GM18520 (cell line): ENCODE data around the gene ALCAM.

Experiments
- ATAC-seq: cut with Tn5 transposase; IDR thresholded peaks from one replicate; pipeline ENCODE4 v1.9.1; 2021; ENCODE audit not compliant: unreplicated experiment

Gene ALCAM

GRCh38 chr3:105423397-105423796 is 56.7 kb downstream of the ALCAM start:
- no peak for ATAC-seq

- no peak for ATAC-seq
Observed at GRCh38 chr3:105424412-105425152, 57.9 kb downstream of the ALCAM start.

- ATAC-seq = no peak
Observed at GRCh38 chr3:105425153-105425502, 58.4 kb downstream of the ALCAM start.

GRCh38 chr3:105427332-105427731 is 60.6 kb downstream of the ALCAM start:
- no peak for ATAC-seq

GRCh38 chr3:105429034-105429762 is 62.5 kb downstream of the ALCAM start:
- no peak for ATAC-seq

- ATAC-seq = no peak
Observed at GRCh38 chr3:105430455-105430854, 63.7 kb downstream of the ALCAM start.

DNA sequence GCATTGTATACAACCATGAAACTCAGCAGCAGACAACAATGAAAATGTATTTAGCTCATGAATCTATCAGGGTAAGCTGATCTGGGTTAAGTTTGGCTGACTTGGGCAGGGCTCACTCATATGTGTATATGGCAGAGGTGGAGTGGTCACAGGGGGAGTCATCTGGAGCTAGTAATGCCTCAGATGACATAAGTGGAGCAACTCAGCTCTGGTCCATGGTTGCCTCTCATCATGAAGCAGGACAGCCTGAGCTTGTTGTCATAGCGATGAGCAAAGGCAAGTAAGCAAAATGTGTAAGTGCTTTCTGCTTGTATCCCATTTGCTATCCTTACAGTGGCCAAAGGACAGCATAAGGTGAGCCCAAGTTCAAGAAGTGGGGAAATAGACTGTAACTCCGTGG is 64.5 kb downstream of the ALCAM start:
- no peak for ATAC-seq

GRCh38 chr3:105435277-105435676 is 68.6 kb downstream of the ALCAM start:
- no peak for ATAC-seq

GRCh38 chr3:105436687-105437086 is 70.0 kb downstream of the ALCAM start:
- ATAC-seq = no peak

GRCh38 chr3:105440113-105440512 is 73.4 kb downstream of the ALCAM start:
- no peak for ATAC-seq

- no peak for ATAC-seq
Observed at GRCh38 chr3:105444725-105445124, 78.0 kb downstream of the ALCAM start.

GRCh38 chr3:105448338-105448982 is 81.8 kb downstream of the ALCAM start:
- no peak for ATAC-seq

DNA sequence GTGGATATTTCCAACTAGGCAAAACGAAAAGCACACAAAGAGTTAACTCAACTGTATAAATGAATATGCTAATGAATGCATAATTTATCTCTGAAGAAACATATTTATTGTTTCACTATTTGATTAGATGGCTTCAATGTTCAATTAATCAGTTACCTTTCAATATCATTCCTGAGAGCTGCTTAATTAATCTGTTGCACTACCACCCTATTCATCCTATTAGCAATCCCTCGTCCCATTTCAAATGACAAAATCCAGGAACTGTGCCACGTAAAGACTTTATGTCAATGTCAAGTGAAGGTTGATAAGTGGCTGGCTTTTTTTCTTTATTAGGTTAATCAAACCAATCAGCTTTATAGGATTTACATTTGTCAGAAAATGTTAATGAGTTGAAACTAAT is 82.7 kb downstream of the ALCAM start:
- ATAC-seq = no peak

- ATAC-seq = no peak
Observed at GRCh38 chr3:105456017-105456416, 89.3 kb downstream of the ALCAM start.

DNA sequence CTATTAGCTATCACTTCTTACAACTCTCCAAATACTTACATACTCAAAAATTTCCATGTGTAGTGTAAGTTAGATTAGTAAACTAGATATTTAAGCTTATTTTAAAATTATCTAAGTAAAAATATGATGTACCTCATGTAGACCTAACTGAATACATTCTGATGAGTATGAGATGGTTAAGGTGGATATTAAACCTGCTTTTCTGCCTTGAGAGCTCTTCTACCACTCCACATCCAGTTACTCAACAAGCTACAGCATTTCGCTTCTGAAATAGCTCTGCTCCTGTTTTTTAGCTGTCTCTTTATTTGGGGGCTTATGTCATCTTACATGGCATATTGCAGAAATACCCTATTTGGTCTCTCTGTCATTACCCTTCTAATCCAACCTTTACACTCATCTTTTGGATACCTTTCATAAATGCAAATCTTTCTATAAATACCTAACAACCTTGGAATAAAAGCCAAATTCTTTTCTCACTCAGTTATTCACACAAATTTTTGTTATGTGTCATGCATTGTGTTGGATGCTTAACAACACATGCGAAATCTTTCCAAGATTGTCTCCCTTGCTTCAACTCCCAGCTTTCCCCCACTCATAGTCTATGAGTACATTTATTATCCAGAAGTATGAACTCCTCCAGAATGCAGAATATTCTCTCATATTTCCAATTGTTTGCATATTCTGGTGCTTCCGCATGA is 92.0 kb downstream of the ALCAM start:
- no peak for ATAC-seq

- ATAC-seq = no peak
Observed at GRCh38 chr3:105459566-105460290, 93.0 kb downstream of the ALCAM start.

- ATAC-seq = no peak
Observed at GRCh38 chr3:105463620-105464019, 96.9 kb downstream of the ALCAM start.

DNA sequence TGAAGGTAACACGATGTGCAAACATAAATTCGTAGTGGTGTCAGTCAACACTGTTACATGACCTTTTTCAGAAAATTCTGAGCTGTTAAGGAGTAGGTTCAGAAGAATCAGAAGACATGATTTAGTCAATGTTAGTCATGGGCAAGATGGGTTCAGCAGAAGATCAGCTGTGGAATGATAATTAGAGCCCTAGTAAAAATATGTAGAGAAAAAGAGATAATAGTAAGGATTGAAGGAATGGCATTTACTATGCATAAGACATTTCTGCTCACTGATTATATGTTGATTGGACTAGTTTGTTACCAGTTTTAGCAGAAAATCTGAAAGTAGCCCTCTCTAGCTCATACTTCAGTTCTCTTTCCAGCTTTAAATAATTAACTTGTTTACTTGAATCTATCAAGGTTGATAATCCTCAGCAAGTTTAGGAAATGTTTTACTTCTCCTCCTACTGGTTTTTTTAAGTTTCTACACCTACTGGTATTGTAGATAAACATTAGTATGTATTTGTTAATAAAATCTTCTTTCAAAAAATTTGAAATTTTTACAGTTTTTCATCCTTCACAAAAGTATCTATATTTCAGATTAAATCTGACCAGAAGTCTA is 98.6 kb downstream of the ALCAM start:
- ATAC-seq = no peak

DNA sequence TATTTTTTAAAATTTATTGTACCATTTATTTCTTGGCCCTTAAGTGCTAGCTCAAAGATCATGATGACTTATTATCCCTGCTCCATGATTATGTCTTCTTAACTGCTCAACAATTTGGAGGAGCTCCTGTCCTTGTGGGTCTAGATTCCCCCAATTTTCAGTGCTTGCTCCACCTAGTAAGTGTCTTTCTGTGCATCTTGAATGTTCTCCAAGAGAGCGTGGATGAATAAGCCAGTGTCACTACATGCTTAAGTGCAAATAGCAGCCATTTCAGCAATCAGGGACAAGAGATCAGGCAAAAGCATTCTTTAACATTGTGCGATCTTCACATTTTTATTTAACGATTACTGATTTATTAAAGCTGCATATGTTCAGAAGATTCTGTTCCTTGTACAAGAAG is 99.4 kb downstream of the ALCAM start:
- no peak for ATAC-seq
